WTC11 (cell line): ENCODE measurements around the gene PCSK1N.

Source experiments
- ATF1 ChIP-seq: sonication (generic); formaldehyde crosslinking; IDR thresholded peaks from 2 replicates; pipeline ENCODE4 v1.8.1; 2023; ENCODE audit warnings: mild to moderate bottlenecking, moderate library complexity, missing genetic modification reagents
- EMX1 ChIP-seq: fragments of 250-450 bp; sonication (Bioruptor Pico); IDR thresholded peaks from 2 replicates; pipeline ENCODE4 v1.8.0; 2021; ENCODE audit warnings: mild to moderate bottlenecking
- JUN ChIP-seq: sonication (generic); formaldehyde crosslinking; IDR thresholded peaks from 2 replicates; pipeline ENCODE4 v1.8.0; 2023; ENCODE audit warnings: mild to moderate bottlenecking, missing genetic modification reagents
- KAT7 ChIP-seq: sonication (generic); formaldehyde crosslinking; IDR thresholded peaks from 2 replicates; pipeline ENCODE4 v1.8.1; 2023; ENCODE audit warnings: missing genetic modification reagents, mild to moderate bottlenecking, borderline replicate concordance
- NFATC4 ChIP-seq: fragments of 250-450 bp; sonication (Bioruptor Pico); IDR thresholded peaks from 2 replicates; pipeline ENCODE4 v1.9.0; 2021; ENCODE audit warnings: mild to moderate bottlenecking
- NFYB ChIP-seq: sonication (generic); formaldehyde crosslinking; conservative IDR thresholded peaks from 2 replicates; pipeline ENCODE4 v1.8.0; 2022; ENCODE audit warnings: low read depth, missing genetic modification reagents
- SMAD3 ChIP-seq: sonication (generic); formaldehyde crosslinking; IDR thresholded peaks from 2 replicates; pipeline ENCODE4 v1.8.0; 2022; ENCODE audit warnings: missing genetic modification reagents, mild to moderate bottlenecking, borderline replicate concordance
- ZNF232 ChIP-seq: sonication (generic); formaldehyde crosslinking; IDR thresholded peaks from 2 replicates; pipeline ENCODE4 v1.8.0; 2022; ENCODE audit warnings: mild to moderate bottlenecking, missing genetic modification reagents
- TF ChIP-seq, protein P1 (sequence below): fragments of 200-600 bp; IDR thresholded peaks from 2 replicates; pipeline ENCODE4 v1.8.0; 2022; ENCODE audit warnings: antibody characterized with exemption
- TF ChIP-seq, protein P2 (sequence below): sonication (generic); formaldehyde crosslinking; IDR thresholded peaks from 2 replicates; pipeline ENCODE4 v1.8.0; 2022; ENCODE audit warnings: missing genetic modification reagents
- TF ChIP-seq, protein P3 (sequence below): sonication (generic); formaldehyde crosslinking; IDR thresholded peaks from 2 replicates; pipeline ENCODE4 v1.8.1; 2023; ENCODE audit warnings: mild to moderate bottlenecking, moderate library complexity, missing genetic modification reagents
- TF ChIP-seq, protein P4 (sequence below): sonication (generic); formaldehyde crosslinking; IDR thresholded peaks from 2 replicates; pipeline ENCODE4 v1.8.0; 2022; ENCODE audit warnings: mild to moderate bottlenecking, missing genetic modification reagents

DNA sequence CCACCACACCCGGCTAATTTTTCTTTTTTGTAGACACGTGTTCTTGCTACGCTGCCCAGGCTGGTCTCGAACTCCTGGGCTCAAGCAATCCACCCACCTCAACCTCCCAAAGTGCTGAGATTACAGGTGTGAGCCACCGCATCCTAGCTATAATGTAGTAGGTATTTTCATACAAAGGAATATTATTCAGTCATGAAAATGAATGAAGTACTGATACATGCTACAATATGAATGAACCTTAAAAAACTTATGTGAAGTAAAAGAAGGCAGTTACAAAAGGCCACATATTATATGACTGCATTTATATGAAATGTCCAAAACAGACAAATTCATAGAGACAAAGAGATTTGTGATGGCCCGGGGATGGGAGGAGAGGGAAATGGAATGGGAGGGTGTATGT lies 53.7 kb downstream of the PCSK1N start:
- TF ChIP-seq, protein P1, sequence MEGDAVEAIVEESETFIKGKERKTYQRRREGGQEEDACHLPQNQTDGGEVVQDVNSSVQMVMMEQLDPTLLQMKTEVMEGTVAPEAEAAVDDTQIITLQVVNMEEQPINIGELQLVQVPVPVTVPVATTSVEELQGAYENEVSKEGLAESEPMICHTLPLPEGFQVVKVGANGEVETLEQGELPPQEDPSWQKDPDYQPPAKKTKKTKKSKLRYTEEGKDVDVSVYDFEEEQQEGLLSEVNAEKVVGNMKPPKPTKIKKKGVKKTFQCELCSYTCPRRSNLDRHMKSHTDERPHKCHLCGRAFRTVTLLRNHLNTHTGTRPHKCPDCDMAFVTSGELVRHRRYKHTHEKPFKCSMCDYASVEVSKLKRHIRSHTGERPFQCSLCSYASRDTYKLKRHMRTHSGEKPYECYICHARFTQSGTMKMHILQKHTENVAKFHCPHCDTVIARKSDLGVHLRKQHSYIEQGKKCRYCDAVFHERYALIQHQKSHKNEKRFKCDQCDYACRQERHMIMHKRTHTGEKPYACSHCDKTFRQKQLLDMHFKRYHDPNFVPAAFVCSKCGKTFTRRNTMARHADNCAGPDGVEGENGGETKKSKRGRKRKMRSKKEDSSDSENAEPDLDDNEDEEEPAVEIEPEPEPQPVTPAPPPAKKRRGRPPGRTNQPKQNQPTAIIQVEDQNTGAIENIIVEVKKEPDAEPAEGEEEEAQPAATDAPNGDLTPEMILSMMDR = no peak
- TF ChIP-seq ATF1 (CRISPR knock-in tag) = no peak
- no peak for TF ChIP-seq KAT7 (CRISPR knock-in tag)
- no peak for TF ChIP-seq JUN
- TF ChIP-seq, protein P2, sequence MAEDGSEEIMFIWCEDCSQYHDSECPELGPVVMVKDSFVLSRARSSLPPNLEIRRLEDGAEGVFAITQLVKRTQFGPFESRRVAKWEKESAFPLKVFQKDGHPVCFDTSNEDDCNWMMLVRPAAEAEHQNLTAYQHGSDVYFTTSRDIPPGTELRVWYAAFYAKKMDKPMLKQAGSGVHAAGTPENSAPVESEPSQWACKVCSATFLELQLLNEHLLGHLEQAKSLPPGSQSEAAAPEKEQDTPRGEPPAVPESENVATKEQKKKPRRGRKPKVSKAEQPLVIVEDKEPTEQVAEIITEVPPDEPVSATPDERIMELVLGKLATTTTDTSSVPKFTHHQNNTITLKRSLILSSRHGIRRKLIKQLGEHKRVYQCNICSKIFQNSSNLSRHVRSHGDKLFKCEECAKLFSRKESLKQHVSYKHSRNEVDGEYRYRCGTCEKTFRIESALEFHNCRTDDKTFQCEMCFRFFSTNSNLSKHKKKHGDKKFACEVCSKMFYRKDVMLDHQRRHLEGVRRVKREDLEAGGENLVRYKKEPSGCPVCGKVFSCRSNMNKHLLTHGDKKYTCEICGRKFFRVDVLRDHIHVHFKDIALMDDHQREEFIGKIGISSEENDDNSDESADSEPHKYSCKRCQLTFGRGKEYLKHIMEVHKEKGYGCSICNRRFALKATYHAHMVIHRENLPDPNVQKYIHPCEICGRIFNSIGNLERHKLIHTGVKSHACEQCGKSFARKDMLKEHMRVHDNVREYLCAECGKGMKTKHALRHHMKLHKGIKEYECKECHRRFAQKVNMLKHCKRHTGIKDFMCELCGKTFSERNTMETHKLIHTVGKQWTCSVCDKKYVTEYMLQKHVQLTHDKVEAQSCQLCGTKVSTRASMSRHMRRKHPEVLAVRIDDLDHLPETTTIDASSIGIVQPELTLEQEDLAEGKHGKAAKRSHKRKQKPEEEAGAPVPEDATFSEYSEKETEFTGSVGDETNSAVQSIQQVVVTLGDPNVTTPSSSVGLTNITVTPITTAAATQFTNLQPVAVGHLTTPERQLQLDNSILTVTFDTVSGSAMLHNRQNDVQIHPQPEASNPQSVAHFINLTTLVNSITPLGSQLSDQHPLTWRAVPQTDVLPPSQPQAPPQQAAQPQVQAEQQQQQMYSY (CRISPR knock-in tag) = no peak
- TF ChIP-seq ZNF232 (CRISPR knock-in tag) = no peak
- no peak for TF ChIP-seq NFATC4 (CRISPR knock-in tag)
- no peak for TF ChIP-seq EMX1 (CRISPR knock-in tag)
- no peak for TF ChIP-seq SMAD3 (CRISPR knock-in tag)
- TF ChIP-seq, protein P3, sequence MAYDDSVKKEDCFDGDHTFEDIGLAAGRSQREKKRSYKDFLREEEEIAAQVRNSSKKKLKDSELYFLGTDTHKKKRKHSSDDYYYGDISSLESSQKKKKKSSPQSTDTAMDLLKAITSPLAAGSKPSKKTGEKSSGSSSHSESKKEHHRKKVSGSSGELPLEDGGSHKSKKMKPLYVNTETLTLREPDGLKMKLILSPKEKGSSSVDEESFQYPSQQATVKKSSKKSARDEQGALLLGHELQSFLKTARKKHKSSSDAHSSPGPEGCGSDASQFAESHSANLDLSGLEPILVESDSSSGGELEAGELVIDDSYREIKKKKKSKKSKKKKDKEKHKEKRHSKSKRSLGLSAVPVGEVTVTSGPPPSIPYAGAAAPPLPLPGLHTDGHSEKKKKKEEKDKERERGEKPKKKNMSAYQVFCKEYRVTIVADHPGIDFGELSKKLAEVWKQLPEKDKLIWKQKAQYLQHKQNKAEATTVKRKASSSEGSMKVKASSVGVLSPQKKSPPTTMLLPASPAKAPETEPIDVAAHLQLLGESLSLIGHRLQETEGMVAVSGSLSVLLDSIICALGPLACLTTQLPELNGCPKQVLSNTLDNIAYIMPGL = no peak
- TF ChIP-seq, protein P4, sequence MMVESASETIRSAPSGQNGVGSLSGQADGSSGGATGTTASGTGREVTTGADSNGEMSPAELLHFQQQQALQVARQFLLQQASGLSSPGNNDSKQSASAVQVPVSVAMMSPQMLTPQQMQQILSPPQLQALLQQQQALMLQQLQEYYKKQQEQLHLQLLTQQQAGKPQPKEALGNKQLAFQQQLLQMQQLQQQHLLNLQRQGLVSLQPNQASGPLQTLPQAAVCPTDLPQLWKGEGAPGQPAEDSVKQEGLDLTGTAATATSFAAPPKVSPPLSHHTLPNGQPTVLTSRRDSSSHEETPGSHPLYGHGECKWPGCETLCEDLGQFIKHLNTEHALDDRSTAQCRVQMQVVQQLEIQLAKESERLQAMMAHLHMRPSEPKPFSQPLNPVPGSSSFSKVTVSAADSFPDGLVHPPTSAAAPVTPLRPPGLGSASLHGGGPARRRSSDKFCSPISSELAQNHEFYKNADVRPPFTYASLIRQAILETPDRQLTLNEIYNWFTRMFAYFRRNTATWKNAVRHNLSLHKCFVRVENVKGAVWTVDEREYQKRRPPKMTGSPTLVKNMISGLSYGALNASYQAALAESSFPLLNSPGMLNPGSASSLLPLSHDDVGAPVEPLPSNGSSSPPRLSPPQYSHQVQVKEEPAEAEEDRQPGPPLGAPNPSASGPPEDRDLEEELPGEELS (CRISPR knock-in tag) = no peak
- no peak for TF ChIP-seq NFYB (CRISPR knock-in tag)
